ENCODE data around the gene COQ4.

Gene COQ4

DNA sequence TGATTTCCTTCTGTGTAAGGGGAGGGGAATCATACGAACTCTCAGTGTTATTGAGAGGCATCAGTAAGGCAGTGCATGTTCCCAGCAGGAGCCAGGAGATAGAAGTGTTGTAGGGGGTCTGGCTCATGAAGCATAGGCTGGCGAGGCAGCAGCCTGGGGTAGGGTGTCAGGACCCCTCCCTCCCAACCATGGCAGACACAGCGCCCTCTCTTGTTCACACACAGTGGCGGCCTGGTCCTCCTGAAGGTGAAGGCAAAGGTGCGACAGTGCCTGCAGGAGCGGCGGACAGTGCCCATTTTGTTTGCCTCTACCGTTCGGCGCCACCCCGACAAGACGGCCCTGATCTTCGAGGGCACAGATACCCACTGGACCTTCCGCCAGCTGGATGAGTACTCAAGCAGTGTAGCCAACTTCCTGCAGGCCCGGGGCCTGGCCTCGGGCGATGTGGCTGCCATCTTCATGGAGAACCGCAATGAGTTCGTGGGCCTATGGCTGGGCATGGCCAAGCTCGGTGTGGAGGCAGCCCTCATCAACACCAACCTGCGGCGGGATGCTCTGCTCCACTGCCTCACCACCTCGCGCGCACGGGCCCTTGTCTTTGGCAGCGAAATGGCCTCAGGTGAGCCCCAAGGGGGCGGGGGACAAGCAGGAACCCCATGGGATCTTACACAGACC lies 22.4 kb downstream of the COQ4 start:
- H3K9ac ChIP-seq: no peak overlapping the region
- no peak overlapping the region for H3K4me3 ChIP-seq (IDR thresholded peaks at IDR 0.05; ENCODE audit: insufficient read depth, low read depth, low read length)
- no peak overlapping the region for H3K27ac ChIP-seq
- H3K4me2 ChIP-seq: no peak overlapping the region
- TF ChIP-seq, protein P1, sequence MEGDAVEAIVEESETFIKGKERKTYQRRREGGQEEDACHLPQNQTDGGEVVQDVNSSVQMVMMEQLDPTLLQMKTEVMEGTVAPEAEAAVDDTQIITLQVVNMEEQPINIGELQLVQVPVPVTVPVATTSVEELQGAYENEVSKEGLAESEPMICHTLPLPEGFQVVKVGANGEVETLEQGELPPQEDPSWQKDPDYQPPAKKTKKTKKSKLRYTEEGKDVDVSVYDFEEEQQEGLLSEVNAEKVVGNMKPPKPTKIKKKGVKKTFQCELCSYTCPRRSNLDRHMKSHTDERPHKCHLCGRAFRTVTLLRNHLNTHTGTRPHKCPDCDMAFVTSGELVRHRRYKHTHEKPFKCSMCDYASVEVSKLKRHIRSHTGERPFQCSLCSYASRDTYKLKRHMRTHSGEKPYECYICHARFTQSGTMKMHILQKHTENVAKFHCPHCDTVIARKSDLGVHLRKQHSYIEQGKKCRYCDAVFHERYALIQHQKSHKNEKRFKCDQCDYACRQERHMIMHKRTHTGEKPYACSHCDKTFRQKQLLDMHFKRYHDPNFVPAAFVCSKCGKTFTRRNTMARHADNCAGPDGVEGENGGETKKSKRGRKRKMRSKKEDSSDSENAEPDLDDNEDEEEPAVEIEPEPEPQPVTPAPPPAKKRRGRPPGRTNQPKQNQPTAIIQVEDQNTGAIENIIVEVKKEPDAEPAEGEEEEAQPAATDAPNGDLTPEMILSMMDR (conservative IDR thresholded peaks at IDR 0.05; ENCODE audit: low read depth, low read length): no peak
- H3K4me1 ChIP-seq (ENCODE audit: low read depth, poor library complexity, severe bottlenecking): no peaks in the 10 kb centered on the region
- no peak overlapping the region for H2AFZ ChIP-seq (ENCODE audit: low read depth)
- no peaks in the 10 kb centered on the region for H3K27me3 ChIP-seq (ENCODE audit: insufficient read depth, low read depth)
- H4K20me1 ChIP-seq (ENCODE audit: insufficient read depth): no peaks in the 10 kb centered on the region
- no peaks in the 10 kb centered on the region for H3K36me3 ChIP-seq (ENCODE audit: insufficient read depth)
- no peaks in the 10 kb centered on the region for H3K79me2 ChIP-seq (ENCODE audit: insufficient read depth, low read depth)

DNA sequence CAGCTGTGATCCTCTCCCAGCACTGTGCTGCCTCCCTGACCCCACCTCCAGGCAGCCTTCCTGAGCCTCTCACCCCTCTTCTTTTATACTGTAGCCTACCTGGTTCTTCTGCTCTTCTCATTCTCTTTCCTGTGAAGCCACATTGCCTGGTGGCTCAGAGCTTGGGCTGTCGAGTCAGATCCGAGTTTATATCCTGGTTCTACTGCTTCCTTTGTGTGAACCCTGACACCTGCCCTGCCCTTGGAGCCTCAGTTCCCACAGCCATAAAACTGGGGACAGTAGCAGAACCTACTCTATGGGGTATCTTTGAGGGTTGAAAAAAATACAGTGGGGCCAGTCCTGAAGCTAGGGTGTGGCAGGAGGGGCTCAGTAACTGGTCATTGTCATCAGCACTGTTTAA lies 26.5 kb downstream of the COQ4 start:
- Histone ChIP-seq H3K79me2 (ENCODE audit: insufficient read depth, low read depth) (no peaks in the 10 kb centered on the region), H3K36me3 (ENCODE audit: insufficient read depth) (no peaks in the 10 kb centered on the region), H2AFZ (ENCODE audit: low read depth) (no peak overlapping the region), H3K4me2 (no peak overlapping the region), H3K4me1 (ENCODE audit: low read depth, poor library complexity, severe bottlenecking) (no peaks in the 10 kb centered on the region), H3K4me3 (IDR thresholded peaks at IDR 0.05; ENCODE audit: insufficient read depth, low read depth, low read length) (no peak overlapping the region), H3K27ac (no peak overlapping the region), H4K20me1 (ENCODE audit: insufficient read depth) (no peaks in the 10 kb centered on the region), H3K9ac (no peak overlapping the region), H3K27me3 (ENCODE audit: insufficient read depth, low read depth) (no peaks in the 10 kb centered on the region)
- TF ChIP-seq, protein P1 (conservative IDR thresholded peaks at IDR 0.05; ENCODE audit: low read depth, low read length): no peak

DNA sequence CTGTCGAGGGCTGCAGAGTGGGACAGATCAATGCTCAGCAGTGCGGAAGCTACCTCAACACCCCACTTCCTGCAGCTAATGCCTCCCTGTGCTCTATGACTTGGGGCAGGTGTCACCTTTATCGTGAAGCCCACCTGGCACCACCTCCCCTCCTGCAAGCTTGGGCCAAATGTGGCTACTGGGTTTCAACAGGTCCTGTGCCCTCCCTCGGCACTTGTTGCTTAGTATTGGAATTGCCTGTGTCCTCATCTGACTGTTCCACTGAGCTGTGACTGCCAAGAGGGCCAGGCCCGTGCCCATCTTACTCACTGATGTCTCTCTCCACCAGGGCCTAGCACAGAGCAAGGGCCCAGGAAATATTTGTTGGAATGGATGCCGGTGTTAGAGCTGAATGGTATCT lies 27.1 kb downstream of the COQ4 start:
- no peaks in the 10 kb centered on the region for H4K20me1 ChIP-seq (ENCODE audit: insufficient read depth)
- TF ChIP-seq, protein P1 (conservative IDR thresholded peaks at IDR 0.05; ENCODE audit: low read depth, low read length): no peak
- no peak overlapping the region for H3K27ac ChIP-seq
- no peak overlapping the region for H2AFZ ChIP-seq (ENCODE audit: low read depth)
- no peaks in the 10 kb centered on the region for H3K4me1 ChIP-seq (ENCODE audit: low read depth, poor library complexity, severe bottlenecking)
- H3K79me2 ChIP-seq (ENCODE audit: insufficient read depth, low read depth): no peaks in the 10 kb centered on the region
- no peak overlapping the region for H3K4me3 ChIP-seq (IDR thresholded peaks at IDR 0.05; ENCODE audit: insufficient read depth, low read depth, low read length)
- H3K4me2 ChIP-seq: no peak overlapping the region
- no peaks in the 10 kb centered on the region for H3K27me3 ChIP-seq (ENCODE audit: insufficient read depth, low read depth)
- no peaks in the 10 kb centered on the region for H3K36me3 ChIP-seq (ENCODE audit: insufficient read depth)
- no peak overlapping the region for H3K9ac ChIP-seq

DNA sequence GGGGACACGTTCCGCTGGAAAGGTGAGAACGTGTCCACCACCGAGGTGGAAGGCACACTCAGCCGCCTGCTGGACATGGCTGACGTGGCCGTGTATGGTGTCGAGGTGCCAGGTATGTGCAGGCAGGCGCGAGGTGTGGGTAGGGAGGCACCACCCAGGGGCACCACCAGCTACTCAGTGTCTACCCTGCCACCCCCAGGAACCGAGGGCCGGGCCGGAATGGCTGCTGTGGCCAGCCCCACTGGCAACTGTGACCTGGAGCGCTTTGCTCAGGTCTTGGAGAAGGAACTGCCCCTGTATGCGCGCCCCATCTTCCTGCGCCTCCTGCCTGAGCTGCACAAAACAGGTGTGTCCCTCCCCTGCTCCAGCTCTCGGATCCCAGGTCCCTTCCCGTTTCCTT lies 32.8 kb downstream of the COQ4 start:
- H4K20me1 ChIP-seq (ENCODE audit: insufficient read depth): no peaks in the 10 kb centered on the region
- no peak overlapping the region for H3K4me2 ChIP-seq
- H3K9ac ChIP-seq: no peak overlapping the region
- H3K4me3 ChIP-seq (IDR thresholded peaks at IDR 0.05; ENCODE audit: insufficient read depth, low read depth, low read length): no peak overlapping the region
- H3K4me1 ChIP-seq (ENCODE audit: low read depth, poor library complexity, severe bottlenecking): no peaks in the 10 kb centered on the region
- TF ChIP-seq, protein P1 (conservative IDR thresholded peaks at IDR 0.05; ENCODE audit: low read depth, low read length): no peak
- H3K36me3 ChIP-seq (ENCODE audit: insufficient read depth): no peaks in the 10 kb centered on the region
- H3K27ac ChIP-seq: no peak overlapping the region
- no peaks in the 10 kb centered on the region for H3K79me2 ChIP-seq (ENCODE audit: insufficient read depth, low read depth)
- no peak overlapping the region for H2AFZ ChIP-seq (ENCODE audit: low read depth)
- H3K27me3 ChIP-seq (ENCODE audit: insufficient read depth, low read depth): no peaks in the 10 kb centered on the region
